H1 (cell line): Measurements from ENCODE around the gene UPK3B.
"Not testable (repeated sequence)": the region's sequence is repeated elsewhere in the genome, so short reads cannot be mapped to it uniquely, and the experiment has no call there.

Experiments
- CHD7 ChIP-seq: fragments of 300-600 bp; sonication (generic); IDR thresholded peaks from 2 replicates; pipeline ENCODE4 v1.7.1; 2012; ENCODE audit warnings: low read length, moderate library complexity, mild to moderate bottlenecking, inconsistent platforms; ENCODE audit not compliant: insufficient replicate concordance
- CTCF ChIP-seq, 3 experiments: IDR thresholded peaks; 1 replicate in 2 of 3; 2 replicates in 1 of 3; pipeline versions ENCODE4 v1.5.1 to v1.6.1; 2011; ENCODE audit warnings: low read length in 3 of 3, mild to moderate bottlenecking in 3 of 3, inconsistent platforms in 2 of 3, low read depth in 1 of 3, moderate library complexity in 1 of 3; ENCODE audit not compliant: insufficient read depth in 1 of 3; ENCODE audit errors: control extremely low read depth in 1 of 3
- JUN ChIP-seq: IDR thresholded peaks from 2 replicates; pipeline ENCODE4 v1.6.1; 2011; ENCODE audit warnings: low read depth, mild to moderate bottlenecking, improper control_type of control experiment, low read length
- JUND ChIP-seq: IDR thresholded peaks from 2 replicates; pipeline ENCODE4 v1.6.1; 2011; ENCODE audit warnings: mild to moderate bottlenecking, improper control_type of control experiment, low read length
- RAD21 ChIP-seq, 2 experiments: IDR thresholded peaks in 1 of 2; conservative IDR thresholded peaks in 1 of 2; 2 replicates each; pipeline ENCODE4 v1.6.1; 2011; ENCODE audit warnings: low read depth in 2 of 2, low read length in 2 of 2, improper control_type of control experiment in 1 of 2, inconsistent platforms in 1 of 2, mild to moderate bottlenecking in 1 of 2, moderate library complexity in 1 of 2
- RXRA ChIP-seq: IDR thresholded peaks from 2 replicates; pipeline ENCODE4 v1.6.1; 2011; ENCODE audit warnings: low read depth, mild to moderate bottlenecking, low read length, moderate library complexity; ENCODE audit not compliant: insufficient read depth
- SIN3A ChIP-seq, 2 experiments: IDR thresholded peaks in 1 of 2; conservative IDR thresholded peaks in 1 of 2; 2 replicates each; pipeline ENCODE4 v1.6.1; 2011 to 2012; ENCODE audit warnings: low read length in 2 of 2, improper control_type of control experiment in 1 of 2, low read depth in 1 of 2, mild to moderate bottlenecking in 1 of 2
- SUZ12 ChIP-seq: fragments of 200-600 bp; sonication (generic); IDR thresholded peaks from 2 replicates; pipeline ENCODE4 v1.6.1; 2012; ENCODE audit warnings: mild to moderate bottlenecking, inconsistent platforms, low read length, moderate library complexity, mixed read lengths
- USF2 ChIP-seq: IDR thresholded peaks from 2 replicates; pipeline ENCODE4 v1.6.1; 2011; ENCODE audit warnings: low read length, improper control_type of control experiment
- ZNF274 ChIP-seq: IDR thresholded peaks from 2 replicates; pipeline ENCODE4 v1.7.0; 2012; ENCODE audit warnings: low read length, borderline replicate concordance; ENCODE audit errors: extremely low read depth

- TF ChIP-seq CTCF (IDR thresholded peaks at IDR 0.05; ENCODE audit: control extremely low read depth in 1 of 3, insufficient read depth in 1 of 3, low read depth in 1 of 3, low read length in 3 of 3); SIN3A (conservative IDR thresholded peaks at IDR 0.05 in 1 of 2, IDR thresholded peaks at IDR 0.05 in 1 of 2; ENCODE audit: low read depth in 1 of 2, low read length in 2 of 2); RAD21 (IDR thresholded peaks at IDR 0.05 in 1 of 2, conservative IDR thresholded peaks at IDR 0.05 in 1 of 2; ENCODE audit: low read depth in 2 of 2, low read length in 2 of 2); JUND; RXRA; ZNF274; JUN; USF2; CHD7; SUZ12: not testable (repeated sequence)
Observed at GRCh38 chr7:76462271-76462882, 48.0 kb upstream of the UPK3B start.
